K562 (cell line): ENCODE results near the gene FAM174C. TPM values are rescaled to one million over a fixed set of nuclear protein-coding genes. Genes with fewer than 3 reads are reported as not detected.

Experiments used
- DPF2 ChIP-seq: fragments of 450-650 bp; IDR thresholded peaks from 2 replicates; pipeline ENCODE4 v1.6.1; 2016
- KDM1A ChIP-seq, 2 experiments: fragments of 450-650 bp; IDR thresholded peaks; 2 replicates each; pipeline ENCODE4 v1.6.1; 2016; ENCODE audit warnings: mild to moderate bottlenecking in 2 of 2
- MYNN ChIP-seq, 2 experiments: sonication (generic); formaldehyde crosslinking in 1 of 2; IDR thresholded peaks; 2 replicates each; pipeline versions ENCODE4 v1.5.0 to v1.6.1; 2016 to 2020; ENCODE audit warnings: antibody characterized with exemption in 1 of 2, missing genetic modification reagents in 1 of 2
- NR1H2 ChIP-seq: sonication (generic); formaldehyde crosslinking; IDR thresholded peaks from 2 replicates; pipeline ENCODE4 v1.4.0; 2020; ENCODE audit warnings: mild to moderate bottlenecking, missing genetic modification reagents
- ZNF584 ChIP-seq: fragments of 200-800 bp; sonication (Bioruptor generic); IDR thresholded peaks from 2 replicates; pipeline ENCODE4 v1.6.1; 2016; ENCODE audit warnings: low read depth, mild to moderate bottlenecking, missing genetic modification characterization, missing compliant biosample characterization
- ZNF609 ChIP-seq: sonication (generic); formaldehyde crosslinking; IDR thresholded peaks from 2 replicates; pipeline ENCODE4 v1.8.1; 2023; ENCODE audit warnings: missing genetic modification reagents, mild to moderate bottlenecking, borderline replicate concordance
- polyA plus RNA-seq, 8 experiments: library from polyadenylated mRNA; depleted of rRNA in 4 of 8; stranded (reverse) in 5 of 8; unstranded in 3 of 8; fragments of >200 nt; fragmentation: Nextera tagmentation in 2 of 8; fragmentation: Illumina TruSeq in 1 of 8; extraction: Ambion mirVana in 2 of 8; extraction: Trizol in 1 of 8; gene quantifications; 2 replicates each; pipeline versions ENCODE4 v1.2.1 to v1.2.3, GENCODE V29; 2011 to 2014; ENCODE audit warnings: inconsistent platforms in 1 of 8, missing spikeins in 1 of 8
- total RNA-seq, 7 experiments: library from RNA; depleted of rRNA in 6 of 7; stranded (reverse); fragments of >200 nt in 6 of 7; fragmentation: Illumina TruSeq in 2 of 7; extraction: Trizol in 2 of 7; gene quantifications; 2 replicates each; pipeline versions ENCODE4 v1.2.1 to v1.2.3, GENCODE V29; 2011 to 2021; ENCODE audit warnings: low replicate concordance in 1 of 7

Gene FAM174C
- total and polyA plus RNA-seq, 9 of the 15 experiments (the other 6 are each of a cell fraction or from before 2014, with no cell fraction given) = 0.66 to 89.6 (median 20.3) TPM

GRCh38 chr19:1274081-1274851 is 1.1 kb upstream of the FAM174C start (continued):
- TF ChIP-seq ZNF609 (CRISPR knock-in tag) = peak; percentile 9; the same call in 1 of the 2 replicates
- TF ChIP-seq MYNN (IDR thresholded peaks at IDR 0.05) = peak; percentile 10
- no peak for TF ChIP-seq MYNN (CRISPR knock-in tag; IDR thresholded peaks at IDR 0.05)
- TF ChIP-seq DPF2 = no peak
- TF ChIP-seq NR1H2 (CRISPR knock-in tag) = no peak
- no peak for TF ChIP-seq ZNF584
- TF ChIP-seq KDM1A (IDR thresholded peaks at IDR 0.05) = no peak
